Osteoblast (primary cell): Measurements from ENCODE around the gene KIAA1671. TPM values are rescaled to one million over a fixed set of nuclear protein-coding genes. Genes with fewer than 3 reads are reported as not detected.

ENCODE experiments used
- DNase-seq: peaks from one replicate; pipeline ENCODE4 v3.0.0; 2011; ENCODE audit warnings: low spot score, mixed read lengths; ENCODE audit not compliant: insufficient read length; ENCODE audit errors: missing footprints
- H2AFZ ChIP-seq: 2 replicates; pipeline ENCODE4 v1.6.0; 2011; ENCODE audit warnings: mild to moderate bottlenecking, low read length
- H3K27ac ChIP-seq: 2 replicates; pipeline ENCODE4 v1.5.1; 2011; ENCODE audit warnings: mild to moderate bottlenecking, low read depth, low read length, moderate library complexity
- H3K27me3 ChIP-seq: 2 replicates; pipeline ENCODE4 v1.6.0; 2012; ENCODE audit warnings: mild to moderate bottlenecking, control low read depth, inconsistent platforms, low read length, moderate library complexity; ENCODE audit not compliant: insufficient read depth
- H3K36me3 ChIP-seq: 2 replicates; pipeline ENCODE4 v1.5.1; 2011; ENCODE audit warnings: mild to moderate bottlenecking, low read length, control low read depth, moderate library complexity; ENCODE audit not compliant: insufficient read depth
- H3K4me1 ChIP-seq: 2 replicates; pipeline ENCODE4 v1.5.1; 2011; ENCODE audit warnings: mild to moderate bottlenecking, low read length, control low read depth, moderate library complexity; ENCODE audit not compliant: insufficient read depth
- H3K4me2 ChIP-seq: 2 replicates; pipeline ENCODE4 v1.6.0; 2011; ENCODE audit warnings: mild to moderate bottlenecking, low read length; ENCODE audit not compliant: insufficient read depth
- H3K4me3 ChIP-seq: fragments of 200-600 bp; sonication (generic); 3 replicates; pipeline ENCODE4 v1.5.1; 2012; ENCODE audit warnings: mild to moderate bottlenecking, low read length, inconsistent platforms; ENCODE audit not compliant: insufficient read depth
- H3K79me2 ChIP-seq: 2 replicates; pipeline ENCODE4 v1.6.0; 2012; ENCODE audit warnings: mild to moderate bottlenecking, low read length, control low read depth, inconsistent platforms; ENCODE audit not compliant: insufficient read depth
- H3K9me3 ChIP-seq: 2 replicates; pipeline ENCODE4 v1.5.1; 2011; ENCODE audit warnings: low read depth, low read length, control low read depth
- H4K20me1 ChIP-seq: 2 replicates; pipeline ENCODE4 v1.6.0; 2012; ENCODE audit warnings: mild to moderate bottlenecking, low read length, control low read depth; ENCODE audit not compliant: insufficient read depth
- total RNA-seq: library from RNA; depleted of rRNA; stranded (reverse); fragments of >200 nt; gene quantifications from 2 replicates; pipeline ENCODE4 v1.2.3, GENCODE V29; 2012
- TF ChIP-seq, protein P1 (sequence below): IDR thresholded peaks from 2 replicates; pipeline ENCODE4 v1.5.1; 2011; ENCODE audit warnings: mild to moderate bottlenecking, low read depth, low read length, moderate library complexity; ENCODE audit errors: extremely low read depth

The KIAA1671 gene
- total RNA-seq, 1 donor, result 16.6 TPM

GRCh38 chr22:25206998-25207397 lies 254.5 kb downstream of the KIAA1671 start:
- no peaks in the 10 kb centered on the region for H3K9me3 ChIP-seq
- H3K4me1 ChIP-seq, result no peaks in the 10 kb centered on the region
- TF ChIP-seq, protein P1, sequence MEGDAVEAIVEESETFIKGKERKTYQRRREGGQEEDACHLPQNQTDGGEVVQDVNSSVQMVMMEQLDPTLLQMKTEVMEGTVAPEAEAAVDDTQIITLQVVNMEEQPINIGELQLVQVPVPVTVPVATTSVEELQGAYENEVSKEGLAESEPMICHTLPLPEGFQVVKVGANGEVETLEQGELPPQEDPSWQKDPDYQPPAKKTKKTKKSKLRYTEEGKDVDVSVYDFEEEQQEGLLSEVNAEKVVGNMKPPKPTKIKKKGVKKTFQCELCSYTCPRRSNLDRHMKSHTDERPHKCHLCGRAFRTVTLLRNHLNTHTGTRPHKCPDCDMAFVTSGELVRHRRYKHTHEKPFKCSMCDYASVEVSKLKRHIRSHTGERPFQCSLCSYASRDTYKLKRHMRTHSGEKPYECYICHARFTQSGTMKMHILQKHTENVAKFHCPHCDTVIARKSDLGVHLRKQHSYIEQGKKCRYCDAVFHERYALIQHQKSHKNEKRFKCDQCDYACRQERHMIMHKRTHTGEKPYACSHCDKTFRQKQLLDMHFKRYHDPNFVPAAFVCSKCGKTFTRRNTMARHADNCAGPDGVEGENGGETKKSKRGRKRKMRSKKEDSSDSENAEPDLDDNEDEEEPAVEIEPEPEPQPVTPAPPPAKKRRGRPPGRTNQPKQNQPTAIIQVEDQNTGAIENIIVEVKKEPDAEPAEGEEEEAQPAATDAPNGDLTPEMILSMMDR, result no peak
- H3K4me2 ChIP-seq, result no peak overlapping the region
- no peaks in the 10 kb centered on the region for H3K36me3 ChIP-seq
- H3K27me3 ChIP-seq, result no peaks in the 10 kb centered on the region
- no peak overlapping the region for H3K27ac ChIP-seq
- no peaks in the 10 kb centered on the region for H4K20me1 ChIP-seq
- H3K79me2 ChIP-seq, result no peaks in the 10 kb centered on the region
- no peak for DNase-seq
- H3K4me3 ChIP-seq, result no peak overlapping the region
- no peak overlapping the region for H2AFZ ChIP-seq

GRCh38 chr22:25207553-25208157 lies 255.1 kb downstream of the KIAA1671 start:
- H4K20me1 ChIP-seq, result no peaks in the 10 kb centered on the region

GRCh38 chr22:25208328-25208727 lies 255.8 kb downstream of the KIAA1671 start:
- Histone ChIP-seq H3K27me3 (no peaks in the 10 kb centered on the region), H3K4me1 (no peaks in the 10 kb centered on the region), H3K4me3 (no peak overlapping the region), H3K36me3 (no peaks in the 10 kb centered on the region), H3K27ac (no peak overlapping the region), H3K4me2 (no peak overlapping the region), H3K79me2 (no peaks in the 10 kb centered on the region), H2AFZ (no peak overlapping the region), H4K20me1 (no peaks in the 10 kb centered on the region), H3K9me3 (no peaks in the 10 kb centered on the region)
- TF ChIP-seq, protein P1, result no peak
- DNase-seq, result no peak

More at GRCh38 chr22:25207553-25208157, 255.1 kb downstream of the KIAA1671 start:
- Histone ChIP-seq H3K79me2 (no peaks in the 10 kb centered on the region), H3K27me3 (no peaks in the 10 kb centered on the region), H3K9me3 (no peaks in the 10 kb centered on the region), H3K4me3 (no peak overlapping the region), H3K36me3 (no peaks in the 10 kb centered on the region), H2AFZ (no peak overlapping the region), H3K4me1 (no peaks in the 10 kb centered on the region), H3K27ac (no peak overlapping the region), H3K4me2 (no peak overlapping the region)
- no peak for DNase-seq
- TF ChIP-seq, protein P1, result no peak

GRCh38 chr22:25208743-25209505 lies 256.4 kb downstream of the KIAA1671 start:
- H3K36me3 ChIP-seq, result no peaks in the 10 kb centered on the region
- H3K27me3 ChIP-seq, result no peaks in the 10 kb centered on the region
- H2AFZ ChIP-seq, result no peak overlapping the region
- TF ChIP-seq, protein P1, result no peak
- no peaks in the 10 kb centered on the region for H3K9me3 ChIP-seq
- H3K79me2 ChIP-seq, result no peaks in the 10 kb centered on the region
- no peak overlapping the region for H3K4me3 ChIP-seq
- H3K4me2 ChIP-seq, result no peak overlapping the region
- H3K27ac ChIP-seq, result no peak overlapping the region
- no peaks in the 10 kb centered on the region for H3K4me1 ChIP-seq
- no peak for DNase-seq
- H4K20me1 ChIP-seq, result no peaks in the 10 kb centered on the region
